ENCODE results near the gene ATP11A.

The ATP11A gene

DNA sequence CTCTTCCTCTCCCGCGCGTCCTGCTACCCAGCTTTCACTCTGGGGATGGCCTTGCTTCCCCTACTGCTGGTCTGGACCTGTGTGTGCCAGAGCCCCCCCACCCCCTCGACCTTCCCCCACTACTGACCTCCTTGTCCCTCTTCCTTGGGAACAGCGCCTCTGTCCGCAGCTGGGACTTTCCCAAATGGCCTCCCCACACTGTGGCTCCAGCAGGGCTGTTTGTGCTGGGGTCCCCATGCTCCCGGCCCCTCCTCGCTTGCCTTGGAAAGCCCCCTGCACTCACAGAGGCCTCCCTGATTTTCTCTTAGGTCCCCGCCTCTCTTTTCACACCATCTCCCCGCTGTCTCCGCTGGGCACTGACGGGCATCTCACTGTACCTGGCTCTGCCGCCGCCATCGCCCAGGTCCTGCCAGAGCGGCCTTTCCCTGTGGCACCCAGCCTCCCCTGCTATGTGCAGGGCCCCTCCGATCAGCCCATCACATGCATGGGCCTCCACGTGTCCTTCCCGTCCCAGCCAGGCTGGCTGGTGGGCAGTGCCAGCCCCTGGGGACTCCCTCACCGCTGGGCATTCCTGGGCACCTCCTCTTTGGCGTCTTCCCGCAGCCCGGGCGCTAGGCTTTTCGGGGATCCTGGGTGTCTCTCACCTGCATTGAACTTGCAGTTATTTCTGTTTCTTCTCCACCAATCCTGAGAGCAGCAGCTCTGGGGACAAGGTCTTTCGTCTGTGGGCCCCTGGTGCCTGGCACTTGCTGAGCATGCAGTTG is 118.7 kb downstream of the ATP11A start:
- DNase-seq (ENCODE audit: low read depth): no peak
- no peak overlapping the region for H3K4me3 ChIP-seq (ENCODE audit: low read length)
- TF ChIP-seq, protein P1, sequence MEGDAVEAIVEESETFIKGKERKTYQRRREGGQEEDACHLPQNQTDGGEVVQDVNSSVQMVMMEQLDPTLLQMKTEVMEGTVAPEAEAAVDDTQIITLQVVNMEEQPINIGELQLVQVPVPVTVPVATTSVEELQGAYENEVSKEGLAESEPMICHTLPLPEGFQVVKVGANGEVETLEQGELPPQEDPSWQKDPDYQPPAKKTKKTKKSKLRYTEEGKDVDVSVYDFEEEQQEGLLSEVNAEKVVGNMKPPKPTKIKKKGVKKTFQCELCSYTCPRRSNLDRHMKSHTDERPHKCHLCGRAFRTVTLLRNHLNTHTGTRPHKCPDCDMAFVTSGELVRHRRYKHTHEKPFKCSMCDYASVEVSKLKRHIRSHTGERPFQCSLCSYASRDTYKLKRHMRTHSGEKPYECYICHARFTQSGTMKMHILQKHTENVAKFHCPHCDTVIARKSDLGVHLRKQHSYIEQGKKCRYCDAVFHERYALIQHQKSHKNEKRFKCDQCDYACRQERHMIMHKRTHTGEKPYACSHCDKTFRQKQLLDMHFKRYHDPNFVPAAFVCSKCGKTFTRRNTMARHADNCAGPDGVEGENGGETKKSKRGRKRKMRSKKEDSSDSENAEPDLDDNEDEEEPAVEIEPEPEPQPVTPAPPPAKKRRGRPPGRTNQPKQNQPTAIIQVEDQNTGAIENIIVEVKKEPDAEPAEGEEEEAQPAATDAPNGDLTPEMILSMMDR (conservative IDR thresholded peaks at IDR 0.05; ENCODE audit: low read depth, low read length): no peak

DNA sequence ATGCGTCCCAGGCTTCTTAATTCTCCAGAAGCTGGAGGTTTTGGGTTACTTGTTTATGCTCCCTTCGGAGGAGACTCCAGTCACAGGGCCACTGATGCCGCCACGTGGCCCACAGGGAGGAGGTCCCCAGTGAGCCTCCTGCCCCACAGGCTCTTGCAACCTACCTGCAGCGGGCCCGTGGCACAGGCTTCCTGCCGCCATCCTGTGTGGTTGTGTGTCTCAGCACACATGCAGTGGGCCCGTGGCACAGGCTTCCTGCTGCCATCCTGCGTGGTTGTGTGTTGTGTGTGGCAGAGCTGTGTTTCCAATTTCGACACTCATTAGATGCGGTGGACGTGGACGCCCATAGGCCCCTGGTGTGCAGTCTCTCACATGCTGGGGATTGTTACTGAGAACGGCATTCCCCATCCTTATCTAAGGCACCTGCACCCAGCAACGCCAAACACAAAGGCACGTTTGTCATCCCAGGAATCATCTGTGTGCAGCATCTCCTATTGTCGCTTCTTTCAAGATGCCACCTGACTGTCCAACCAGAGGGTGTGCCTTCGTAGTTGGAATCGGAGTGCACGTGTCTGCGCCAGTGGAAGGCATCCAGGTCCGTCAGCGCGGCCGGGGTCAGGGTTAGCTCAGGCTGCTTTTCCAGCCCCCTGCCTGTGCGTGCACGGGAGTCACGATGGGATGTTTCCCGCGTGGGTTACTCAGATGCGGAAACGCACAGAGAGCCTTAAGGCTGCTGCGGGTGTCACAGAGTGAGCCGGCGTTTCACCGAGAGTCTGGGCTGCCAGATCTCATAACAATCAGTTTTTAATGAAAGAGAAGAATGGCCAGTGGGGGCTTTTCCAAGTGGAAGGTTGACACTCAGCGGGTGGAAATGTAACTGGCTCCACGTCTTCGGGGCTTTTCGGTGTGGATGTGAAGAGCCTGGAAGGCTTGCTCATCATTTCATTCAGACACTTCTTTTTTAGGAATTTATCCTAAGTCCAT is 119.8 kb downstream of the ATP11A start:
- TF ChIP-seq, protein P1 (conservative IDR thresholded peaks at IDR 0.05; ENCODE audit: low read depth, low read length): no peak
- DNase-seq (ENCODE audit: low read depth): no peak
- H3K4me3 ChIP-seq (ENCODE audit: low read length): no peak overlapping the region

DNA sequence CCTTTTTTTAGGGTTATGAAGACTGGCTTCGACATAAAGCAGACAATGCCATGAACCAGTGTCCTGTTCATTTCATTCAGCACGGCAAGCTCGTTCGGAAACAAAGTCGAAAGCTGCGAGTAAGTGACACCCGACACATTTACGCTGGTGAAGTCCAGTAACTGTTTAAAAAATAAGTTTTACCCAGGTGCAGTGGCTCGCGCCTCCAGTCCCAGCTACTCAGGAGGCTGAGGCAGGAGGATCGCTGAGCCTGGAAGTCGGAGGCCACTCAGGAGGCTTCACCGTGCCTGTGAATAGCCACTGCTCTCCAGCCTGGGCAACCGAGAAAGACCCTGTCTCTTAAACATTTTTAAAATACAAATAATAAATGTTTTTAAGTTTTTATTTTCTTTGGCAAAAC is 120.8 kb downstream of the ATP11A start:
- DNase-seq (ENCODE audit: low read depth): no peak
- TF ChIP-seq, protein P1 (conservative IDR thresholded peaks at IDR 0.05; ENCODE audit: low read depth, low read length): no peak

DNA sequence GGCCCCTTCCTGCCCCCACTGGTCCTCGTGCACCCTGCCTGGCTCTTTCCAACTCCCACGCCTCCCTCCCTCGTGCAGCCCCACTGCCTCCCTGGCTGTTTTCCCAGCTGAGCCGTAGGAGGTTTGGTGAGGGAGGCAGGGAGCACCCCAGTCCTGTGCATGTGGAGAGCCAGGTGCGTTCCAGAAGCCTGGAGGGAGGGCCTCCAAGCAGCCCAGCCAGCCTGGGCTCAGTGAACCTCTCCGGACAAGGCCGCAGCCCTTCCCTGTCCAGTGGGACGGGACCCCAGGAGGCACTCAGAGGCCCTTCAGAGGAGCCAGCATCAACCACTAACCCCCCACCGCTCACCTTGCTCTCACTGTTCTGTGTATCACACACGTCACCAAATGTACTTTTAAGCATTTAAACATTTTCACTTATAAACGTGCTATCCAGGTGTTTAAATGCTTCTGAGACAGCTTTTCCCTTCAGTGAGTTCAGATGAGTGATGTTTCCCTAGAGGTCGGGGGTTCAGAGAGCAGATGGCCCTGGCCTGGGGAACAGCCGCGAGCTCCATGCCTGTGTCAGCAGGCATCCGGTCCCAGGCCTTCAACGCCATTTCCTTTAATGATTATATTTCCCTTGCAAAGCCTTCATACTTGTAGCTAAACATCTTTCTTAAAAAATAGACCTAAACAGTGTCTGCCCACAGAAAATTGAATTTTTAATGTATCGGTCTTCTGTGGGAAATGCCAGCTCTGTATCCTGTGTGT is 122.6 kb downstream of the ATP11A start:
- TF ChIP-seq, protein P1 (conservative IDR thresholded peaks at IDR 0.05; ENCODE audit: low read depth, low read length): no peak
- no peak for DNase-seq (ENCODE audit: low read depth)

More for the DNA sequence above, 120.8 kb downstream of the ATP11A start:
- no peak overlapping the region for H3K4me3 ChIP-seq (ENCODE audit: low read length)

DNA sequence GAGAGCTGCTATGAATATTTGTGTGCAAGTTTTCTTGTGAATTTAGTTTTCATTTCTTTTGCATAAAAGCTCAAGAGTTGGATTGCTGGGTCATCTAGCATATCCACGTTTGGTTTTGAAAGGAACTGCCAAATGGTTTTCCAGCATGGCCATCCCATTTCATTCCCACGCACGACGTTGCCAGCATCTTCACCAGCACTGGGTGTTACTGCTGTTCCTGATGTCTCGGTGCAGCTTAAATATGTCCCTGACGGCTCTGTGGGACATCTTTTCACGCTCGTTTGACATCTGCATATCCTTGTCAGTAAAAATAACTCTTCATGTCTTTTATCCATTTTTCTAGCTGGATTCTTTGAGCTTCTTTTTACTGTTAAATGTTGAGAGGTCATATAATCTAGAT is 123.7 kb downstream of the ATP11A start:
- no peak for DNase-seq (ENCODE audit: low read depth)
- no peak overlapping the region for H3K4me3 ChIP-seq (ENCODE audit: low read length)
- TF ChIP-seq, protein P1 (conservative IDR thresholded peaks at IDR 0.05; ENCODE audit: low read depth, low read length): no peak

More for the DNA sequence above, 122.6 kb downstream of the ATP11A start:
- no peak overlapping the region for H3K4me3 ChIP-seq (ENCODE audit: low read length)

DNA sequence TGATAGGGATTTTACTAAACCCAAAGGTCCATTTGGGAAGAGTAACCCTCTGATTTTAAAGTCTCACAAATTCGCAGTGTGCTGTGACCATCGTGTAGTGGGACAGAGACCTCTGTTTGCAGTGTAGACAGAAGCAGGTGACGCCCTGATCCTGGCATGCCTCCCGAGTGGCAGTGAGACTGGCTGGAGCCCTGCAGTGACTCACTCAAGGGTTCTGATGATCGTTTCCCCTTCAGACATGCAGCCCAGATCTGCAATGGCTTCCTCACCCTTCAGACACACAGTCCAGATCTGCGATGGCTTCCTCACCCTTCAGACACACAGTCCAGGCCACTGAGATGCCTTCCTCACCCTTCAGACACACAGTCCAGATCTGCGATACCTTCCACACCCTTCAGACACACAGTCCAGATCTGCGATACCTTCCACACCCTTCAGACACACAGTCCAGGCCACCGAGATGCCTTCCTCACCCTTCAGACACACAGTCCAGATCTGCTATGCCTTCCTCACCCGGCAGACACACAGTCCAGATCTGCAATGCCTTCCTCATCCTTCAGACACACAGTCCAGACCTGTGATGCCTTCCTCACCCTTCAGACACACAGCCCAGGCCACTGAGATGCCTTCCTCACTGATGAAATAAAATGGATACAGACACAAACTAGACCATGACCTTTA is 125.2 kb downstream of the ATP11A start:
- peak; percentile 10 for DNase-seq (ENCODE audit: low read depth)
- TF ChIP-seq, protein P1 (conservative IDR thresholded peaks at IDR 0.05; ENCODE audit: low read depth, low read length): no peak
- H3K4me3 ChIP-seq (ENCODE audit: low read length): no peak overlapping the region

All from retinal pigment epithelial cell (primary cell).